GM12892 (cell line): Measurements from ENCODE around the gene RTN4RL2.

Source experiments
- DNase-seq: peaks from one replicate; pipeline ENCODE4 v3.0.0; 2011; ENCODE audit not compliant: insufficient read length
- FAIRE-seq: peaks from 2 replicates; lab custom pipeline; 2011; peaks lifted over from hg19 to GRCh38; lab: Jason Lieb, UNC
- POLR2A ChIP-seq: IDR thresholded peaks from 2 replicates; pipeline ENCODE4 v1.6.1; 2011; ENCODE audit warnings: low read depth, low read length, control low read depth
- POLR2AphosphoS5 ChIP-seq: IDR thresholded peaks from 2 replicates; pipeline ENCODE4 v1.6.1; 2011; ENCODE audit warnings: low read depth, low read length, control low read depth
- TAF1 ChIP-seq: IDR thresholded peaks from 2 replicates; pipeline ENCODE4 v1.6.1; 2011; ENCODE audit warnings: low read depth, mild to moderate bottlenecking, control low read depth, low read length, borderline replicate concordance

The RTN4RL2 gene

GRCh38 chr11:57425565-57426438 lies 34.5 kb upstream of the RTN4RL2 start:
- TF ChIP-seq POLR2AphosphoS5 (no peak; the same call in 1 of the 2 replicates), TAF1 (no peak), POLR2A (no peak; the same call in none of the 2 replicates)
- FAIRE-seq = no peak
- DNase-seq = no peak

GRCh38 chr11:57426439-57426928 lies 33.8 kb upstream of the RTN4RL2 start:
- no peak for DNase-seq
- FAIRE-seq = no peak

GRCh38 chr11:57426929-57427726 lies 33.2 kb upstream of the RTN4RL2 start, which contains the start of gene SLC43A3:
Gene SLC43A3 (minus strand): TSS chr11:57427121. CDS start chr11:57426172, 949 bp downstream.
- no peak for FAIRE-seq
- TF ChIP-seq TAF1 = peak; percentile 72; the same call in 1 of the 2 replicates
- peak; percentile 88 for TF ChIP-seq POLR2A
- peak; percentile 79 for TF ChIP-seq POLR2AphosphoS5
- peak; percentile 61 for DNase-seq

More at GRCh38 chr11:57426439-57426928, 33.8 kb upstream of the RTN4RL2 start:
- TF ChIP-seq POLR2AphosphoS5 (no peak; the same call in 1 of the 2 replicates), POLR2A (peak; percentile 15)

GRCh38 chr11:57427727-57428082 lies 32.6 kb upstream of the RTN4RL2 start:
- TF ChIP-seq POLR2AphosphoS5 (no peak), TAF1 (no peak), POLR2A (no peak)
- no peak for FAIRE-seq
- no peak for DNase-seq

- no peak for FAIRE-seq
- no peak for TF ChIP-seq POLR2A
- TF ChIP-seq TAF1 = no peak
- no peak for TF ChIP-seq POLR2AphosphoS5
- DNase-seq = no peak
Measured at GRCh38 chr11:57428643-57429042, 31.7 kb upstream of the RTN4RL2 start.

- FAIRE-seq (peak; percentile 36), DNase-seq (no peak)
- no peak for TF ChIP-seq TAF1
- TF ChIP-seq POLR2A = no peak
- TF ChIP-seq POLR2AphosphoS5 = no peak
Measured at GRCh38 chr11:57429946-57430345, 30.4 kb upstream of the RTN4RL2 start.

- TF ChIP-seq POLR2AphosphoS5 = no peak
- no peak for TF ChIP-seq POLR2A
- no peak for TF ChIP-seq TAF1
- FAIRE-seq = no peak
Measured at GRCh38 chr11:57430952-57431351, 29.4 kb upstream of the RTN4RL2 start.

GRCh38 chr11:57432149-57432561 lies 28.2 kb upstream of the RTN4RL2 start:
- DNase-seq = no peak
- TF ChIP-seq POLR2A (no peak), TAF1 (no peak), POLR2AphosphoS5 (no peak)
- no peak for FAIRE-seq

More at GRCh38 chr11:57430952-57431351, 29.4 kb upstream of the RTN4RL2 start:
- no peak for DNase-seq

GRCh38 chr11:57432714-57433163 lies 27.6 kb upstream of the RTN4RL2 start:
- FAIRE-seq (no peak), DNase-seq (no peak)
- TF ChIP-seq TAF1 = no peak
- TF ChIP-seq POLR2A = no peak
- no peak for TF ChIP-seq POLR2AphosphoS5

- FAIRE-seq (peak; percentile 50), DNase-seq (no peak)
- TF ChIP-seq POLR2AphosphoS5 (no peak), POLR2A (no peak), TAF1 (no peak)
Measured at GRCh38 chr11:57434640-57435546, 25.4 kb upstream of the RTN4RL2 start.
